Hematopoietic multipotent progenitor cell treated with erythropoietin and hydrocortisone succinate and interleukin-3 and kit ligand, for 17 days (in vitro differentiated cells): ENCODE results near the gene ZNF469.

Experiments
- DNase-seq: peaks from one replicate; pipeline ENCODE4 v3.0.0-alpha.2; 2015; ENCODE audit warnings: low spot score

The ZNF469 gene

GRCh38 chr16:88382491-88383400 lies at the start of gene ZNF469:
ZNF469 (plus strand) TSS chr16:88382959; CDS start chr16:88427471, 44,512 bp downstream.
- no peak for DNase-seq

GRCh38 chr16:88333848-88334777 lies 48.6 kb upstream of the ZNF469 start:
- no peak for DNase-seq

- no peak for DNase-seq
These were observed 47.7 kb upstream of the ZNF469 start for GRCh38 chr16:88334778-88335720.

- DNase-seq: no peak
These were observed 45.7 kb upstream of the ZNF469 start for GRCh38 chr16:88337021-88337420.

- DNase-seq: no peak
These were observed 45.2 kb upstream of the ZNF469 start for GRCh38 chr16:88337538-88337937.

GRCh38 chr16:88338111-88338510 lies 44.6 kb upstream of the ZNF469 start:
- no peak for DNase-seq

GRCh38 chr16:88338896-88339295 lies 43.9 kb upstream of the ZNF469 start:
- no peak for DNase-seq

- DNase-seq: no peak
These were observed 42.6 kb upstream of the ZNF469 start for GRCh38 chr16:88339930-88340754.

- DNase-seq: no peak
These were observed 42.0 kb upstream of the ZNF469 start for GRCh38 chr16:88340755-88341150.

- no peak for DNase-seq
These were observed 41.0 kb upstream of the ZNF469 start for GRCh38 chr16:88341551-88342290.

GRCh38 chr16:88342491-88342890 lies 40.3 kb upstream of the ZNF469 start:
- no peak for DNase-seq

- DNase-seq: no peak
These were observed 39.4 kb upstream of the ZNF469 start for GRCh38 chr16:88343271-88343791.

- DNase-seq: no peak
These were observed 38.2 kb upstream of the ZNF469 start for GRCh38 chr16:88344411-88345030.

- DNase-seq: no peak
These were observed 37.6 kb upstream of the ZNF469 start for GRCh38 chr16:88345031-88345720.

GRCh38 chr16:88345721-88346560 lies 36.8 kb upstream of the ZNF469 start:
- DNase-seq: no peak

- DNase-seq: no peak
These were observed 35.9 kb upstream of the ZNF469 start for GRCh38 chr16:88346680-88347505.
